ENCODE results near the gene CCDC85B.

Gene CCDC85B

DNA sequence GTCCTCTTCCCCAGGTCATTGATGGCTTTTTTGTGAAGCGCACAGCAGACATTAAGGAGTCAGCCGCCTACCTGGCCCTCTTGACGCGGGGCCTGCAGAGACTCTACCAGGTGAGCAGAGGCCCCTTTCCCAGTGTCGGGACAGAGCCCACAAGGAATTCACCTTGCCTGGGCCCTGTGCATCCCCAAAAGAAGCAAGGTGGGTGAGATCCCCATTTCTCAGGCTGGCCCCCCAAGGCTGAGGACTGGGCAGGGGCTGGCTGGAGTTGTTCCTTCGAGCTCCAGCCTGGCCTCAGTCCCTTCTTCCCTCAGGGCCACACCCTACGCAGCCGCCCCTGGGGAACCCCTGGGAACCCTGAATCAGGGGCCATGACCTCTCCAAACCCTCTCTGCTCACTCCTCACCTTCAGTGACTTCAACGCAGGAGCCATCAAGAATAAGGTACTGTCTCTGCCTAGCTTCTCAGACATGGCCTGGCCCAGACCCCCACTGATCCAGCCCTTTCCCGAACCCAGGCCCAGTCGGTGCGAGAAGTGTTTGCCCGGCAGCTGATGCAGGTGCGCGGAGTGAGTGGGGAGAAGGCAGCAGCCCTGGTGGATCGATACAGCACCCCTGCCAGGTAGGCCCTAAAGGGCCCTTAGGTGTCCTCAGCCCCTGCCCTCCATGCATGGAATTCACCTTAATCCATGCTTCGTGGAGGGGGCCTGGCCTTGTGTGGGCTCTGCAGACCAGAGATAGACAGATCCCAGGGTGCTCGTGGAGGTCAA, 25.6 kb upstream of the CCDC85B start:
- Histone ChIP-seq H3K36me3 (ENCODE audit: control insufficient read depth in 1 of 2, insufficient read depth in 2 of 2, low read length in 2 of 2) (peaks cover 70 to 77% of the 10 kb centered on the region in 2 experiments), H3K9me3 (ENCODE audit: insufficient read depth, low read depth, low read length) (no peaks in the 10 kb centered on the region), H3K14ac (ENCODE audit: low read length) (no peak overlapping the region), H3K27me3 (ENCODE audit: insufficient read depth, low read length) (no peaks in the 10 kb centered on the region), H2BK5ac (ENCODE audit: low read depth, low read length, poor library complexity) (no peak overlapping the region), H3K4ac (ENCODE audit: low read depth, low read length) (no peak overlapping the region), H3K79me2 (ENCODE audit: control insufficient read depth, insufficient read depth, low read length, poor library complexity) (peaks cover 11% of the 10 kb centered on the region), H2BK120ac (ENCODE audit: insufficient read depth, low read length, poor library complexity) (no peak overlapping the region), H3K4me3 (ENCODE audit: low read depth, low read length) (no peak overlapping the region), H3K27ac (ENCODE audit: low read depth, low read length) (no peak overlapping the region), H2BK12ac (ENCODE audit: low read length) (no peak overlapping the region), H3K9ac (ENCODE audit: low read length) (no peak overlapping the region), H4K8ac (ENCODE audit: low read depth, low read length) (no peak overlapping the region), H4K91ac (ENCODE audit: low read depth, low read length) (no peak overlapping the region), H3K4me2 (ENCODE audit: low read length) (no peak overlapping the region), H3K23ac (ENCODE audit: low read length) (no peak overlapping the region), H3K79me1 (ENCODE audit: low read length) (peaks cover 10% of the 10 kb centered on the region), H4K12ac (ENCODE audit: low read depth, low read length) (no peak overlapping the region), H3K18ac (ENCODE audit: low read length) (no peak overlapping the region), H3K4me1 (ENCODE audit: control insufficient read depth in 1 of 2, insufficient read depth in 2 of 2, low read length in 2 of 2) (peaks cover 9 to 10% of the 10 kb centered on the region in 2 experiments), H2AFZ (ENCODE audit: insufficient read depth, low read length, poor library complexity) (no peak overlapping the region), H2AK5ac (ENCODE audit: low read length) (no peak overlapping the region)
- WGBS (ENCODE audit: extremely low coverage, insufficient coverage, insufficient read length), result no CpG with 5 or more reads among the region's 18 CpGs
- no peak for DNase-seq

DNA sequence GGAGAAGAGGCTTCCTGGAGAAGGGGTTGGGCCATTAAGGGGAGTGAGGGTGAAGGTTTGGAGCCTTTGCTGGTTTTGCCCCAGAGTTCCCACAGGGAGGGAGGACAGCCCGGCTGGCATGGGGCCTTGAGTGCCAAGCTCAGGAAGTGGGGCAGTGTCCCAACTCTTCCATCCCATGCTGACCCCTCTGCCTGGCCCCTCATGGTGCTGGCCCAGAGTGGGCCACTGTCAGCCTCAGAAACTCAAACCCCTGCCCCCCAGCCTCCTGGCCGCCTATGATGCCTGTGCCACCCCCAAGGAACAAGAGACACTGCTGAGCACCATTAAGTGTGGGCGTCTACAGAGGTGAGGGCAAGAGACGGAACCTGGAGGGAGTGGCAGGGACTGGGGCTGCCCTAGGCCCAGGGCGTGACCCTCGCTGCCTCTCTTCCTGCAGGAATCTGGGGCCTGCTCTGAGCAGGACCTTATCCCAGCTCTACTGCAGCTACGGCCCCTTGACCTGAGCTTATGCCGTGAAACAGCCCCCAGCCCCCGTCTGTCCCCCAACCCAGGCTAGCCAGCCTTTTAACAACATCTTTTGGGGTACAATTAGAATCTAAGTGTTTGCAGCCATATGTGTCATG, 24.8 kb upstream of the CCDC85B start:
- Histone ChIP-seq H3K79me1 (ENCODE audit: low read length) (peaks cover 4% of the 10 kb centered on the region), H3K4ac (ENCODE audit: low read depth, low read length) (no peak overlapping the region), H3K18ac (ENCODE audit: low read length) (no peak overlapping the region), H3K14ac (ENCODE audit: low read length) (no peak overlapping the region), H3K4me2 (ENCODE audit: low read length) (no peak overlapping the region), H2AK5ac (ENCODE audit: low read length) (no peak overlapping the region), H3K4me1 (ENCODE audit: control insufficient read depth in 1 of 2, insufficient read depth in 2 of 2, low read length in 2 of 2) (peaks cover 7 to 9% of the 10 kb centered on the region in 2 experiments), H2BK120ac (ENCODE audit: insufficient read depth, low read length, poor library complexity) (no peak overlapping the region), H3K9me3 (ENCODE audit: insufficient read depth, low read depth, low read length) (no peaks in the 10 kb centered on the region), H3K23ac (ENCODE audit: low read length) (no peak overlapping the region), H3K36me3 (ENCODE audit: control insufficient read depth in 1 of 2, insufficient read depth in 2 of 2, low read length in 2 of 2) (peaks cover 71 to 84% of the 10 kb centered on the region in 2 experiments), H4K8ac (ENCODE audit: low read depth, low read length) (no peak overlapping the region), H4K91ac (ENCODE audit: low read depth, low read length) (no peak overlapping the region), H3K79me2 (ENCODE audit: control insufficient read depth, insufficient read depth, low read length, poor library complexity) (peaks cover 6% of the 10 kb centered on the region), H4K12ac (ENCODE audit: low read depth, low read length) (no peak overlapping the region), H2AFZ (ENCODE audit: insufficient read depth, low read length, poor library complexity) (no peak overlapping the region), H3K9ac (ENCODE audit: low read length) (no peak overlapping the region), H3K27me3 (ENCODE audit: insufficient read depth, low read length) (no peaks in the 10 kb centered on the region), H3K4me3 (ENCODE audit: low read depth, low read length) (no peak overlapping the region), H2BK12ac (ENCODE audit: low read length) (no peak overlapping the region), H2BK5ac (ENCODE audit: low read depth, low read length, poor library complexity) (no peak overlapping the region), H3K27ac (ENCODE audit: low read depth, low read length) (no peak overlapping the region)
- no CpG with 5 or more reads among the region's 9 CpGs for WGBS (ENCODE audit: extremely low coverage, insufficient coverage, insufficient read length)
- no peak for DNase-seq

DNA sequence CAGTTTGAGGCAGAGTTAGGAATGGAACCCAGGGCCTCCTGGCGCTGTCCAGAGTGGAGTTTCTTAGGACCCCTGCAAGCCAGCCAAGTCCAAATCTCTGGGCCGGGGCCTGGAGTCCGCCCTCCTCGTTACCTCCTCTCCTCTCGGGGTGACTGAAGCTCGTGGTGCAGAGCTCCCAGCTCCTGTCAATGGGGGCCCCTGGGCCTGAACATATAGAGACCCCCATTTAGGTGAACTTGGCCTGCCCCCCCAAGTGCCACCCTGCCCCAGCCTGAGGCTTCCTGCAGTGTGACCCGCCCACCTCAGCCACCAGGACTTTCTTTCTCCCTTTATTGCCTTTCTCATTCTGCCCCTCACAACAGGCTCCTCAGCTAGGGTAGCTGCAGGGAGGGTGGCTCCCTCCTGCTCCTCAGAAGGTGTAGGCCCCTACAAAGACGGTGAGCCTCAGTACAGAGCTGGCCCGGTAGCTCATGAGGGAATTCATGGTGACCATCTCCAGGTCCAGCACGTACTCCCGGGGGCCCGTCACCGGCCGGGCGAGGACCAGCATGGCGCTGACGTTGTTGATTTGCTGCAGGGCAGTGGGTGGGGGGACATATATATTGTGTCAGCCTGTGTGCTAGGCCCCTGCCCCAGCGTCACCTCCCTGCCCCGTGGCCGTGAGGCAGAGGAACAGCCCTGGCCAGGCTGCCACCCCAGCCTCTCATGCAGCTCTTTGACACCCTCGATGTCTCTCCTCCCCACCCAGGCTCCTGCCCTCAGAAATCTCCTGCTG, 23.8 kb upstream of the CCDC85B start:
- no peak overlapping the region for H3K9ac ChIP-seq (ENCODE audit: low read length)
- no peaks in the 10 kb centered on the region for H3K79me1 ChIP-seq (ENCODE audit: low read length)
- H3K14ac ChIP-seq (ENCODE audit: low read length), result no peak overlapping the region
- no peak overlapping the region for H3K18ac ChIP-seq (ENCODE audit: low read length)
- no peaks in the 10 kb centered on the region for H3K27me3 ChIP-seq (ENCODE audit: insufficient read depth, low read length)
- no peak overlapping the region for H4K12ac ChIP-seq (ENCODE audit: low read depth, low read length)
- H3K79me2 ChIP-seq (ENCODE audit: control insufficient read depth, insufficient read depth, low read length, poor library complexity), result no peaks in the 10 kb centered on the region
- no peak overlapping the region for H2BK12ac ChIP-seq (ENCODE audit: low read length)
- no peak overlapping the region for H2AFZ ChIP-seq (ENCODE audit: insufficient read depth, low read length, poor library complexity)
- no peaks in the 10 kb centered on the region for H3K9me3 ChIP-seq (ENCODE audit: insufficient read depth, low read depth, low read length)
- no peak overlapping the region for H3K4ac ChIP-seq (ENCODE audit: low read depth, low read length)
- peaks cover 76 to 88% of the 10 kb centered on the region in 2 experiments for H3K36me3 ChIP-seq (ENCODE audit: control insufficient read depth in 1 of 2, insufficient read depth in 2 of 2, low read length in 2 of 2)
- DNase-seq, result no peak
- no peak overlapping the region for H3K4me2 ChIP-seq (ENCODE audit: low read length)
- H3K4me3 ChIP-seq (ENCODE audit: low read depth, low read length), result no peak overlapping the region
- no peak overlapping the region for H2BK120ac ChIP-seq (ENCODE audit: insufficient read depth, low read length, poor library complexity)
- no peak overlapping the region for H3K27ac ChIP-seq (ENCODE audit: low read depth, low read length)
- no peak overlapping the region for H2AK5ac ChIP-seq (ENCODE audit: low read length)
- H3K23ac ChIP-seq (ENCODE audit: low read length), result no peak overlapping the region
- H2BK5ac ChIP-seq (ENCODE audit: low read depth, low read length, poor library complexity), result no peak overlapping the region
- no peak overlapping the region for H4K8ac ChIP-seq (ENCODE audit: low read depth, low read length)
- WGBS (ENCODE audit: extremely low coverage, insufficient coverage, insufficient read length), result no CpG with 5 or more reads among the region's 21 CpGs
- H3K4me1 ChIP-seq (ENCODE audit: control insufficient read depth in 1 of 2, insufficient read depth in 2 of 2, low read length in 2 of 2), result peaks cover 9 to 12% of the 10 kb centered on the region in 2 experiments
- H4K91ac ChIP-seq (ENCODE audit: low read depth, low read length), result no peak overlapping the region

DNA sequence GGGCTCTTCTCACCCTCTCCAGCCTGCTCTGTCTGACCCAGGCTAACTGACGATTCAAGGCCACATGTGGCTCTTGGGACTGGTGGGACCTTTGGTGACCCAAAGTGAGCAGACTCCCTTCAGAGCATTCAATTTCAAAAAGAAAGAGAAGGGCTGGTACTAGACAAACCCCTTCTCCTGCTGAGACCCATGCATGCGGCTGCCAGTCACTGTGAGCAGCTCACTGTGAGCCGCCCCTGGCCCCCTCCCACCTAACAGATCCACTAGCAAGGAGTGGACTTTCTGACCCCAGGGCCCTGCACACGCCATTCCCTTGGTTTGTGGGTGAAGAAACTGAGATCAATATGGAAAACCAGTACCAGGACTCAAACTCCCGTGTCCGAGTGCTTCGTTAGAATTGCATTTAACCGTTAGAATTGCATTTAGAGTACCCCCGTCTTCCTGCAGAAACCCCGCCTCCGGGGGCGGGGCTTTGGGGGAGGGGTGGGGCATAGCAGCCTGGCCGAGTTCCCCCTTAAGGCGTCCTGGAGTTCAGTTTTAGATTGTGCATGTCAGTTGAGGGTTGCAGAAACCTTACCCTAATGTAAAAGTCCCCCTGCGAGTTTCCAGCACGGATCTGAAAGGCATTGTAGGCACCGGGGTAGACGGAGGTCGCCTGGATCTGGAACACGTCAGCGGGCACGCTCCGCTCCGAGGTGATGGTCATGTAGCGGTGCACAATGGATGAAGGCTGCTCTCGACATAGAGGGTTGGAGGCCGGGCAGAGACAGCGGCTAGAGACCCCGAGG, 23.0 kb upstream of the CCDC85B start:
- peaks cover 6% of the 10 kb centered on the region for H3K79me1 ChIP-seq (ENCODE audit: low read length)
- no peak overlapping the region for H4K8ac ChIP-seq (ENCODE audit: low read depth, low read length)

More for the DNA sequence above, 23.0 kb upstream of the CCDC85B start:
- no CpG with 5 or more reads among the region's 29 CpGs for WGBS (ENCODE audit: extremely low coverage, insufficient coverage, insufficient read length)
- peaks cover 68 to 80% of the 10 kb centered on the region in 2 experiments for H3K36me3 ChIP-seq (ENCODE audit: control insufficient read depth in 1 of 2, insufficient read depth in 2 of 2, low read length in 2 of 2)
- H3K9me3 ChIP-seq (ENCODE audit: insufficient read depth, low read depth, low read length), result no peaks in the 10 kb centered on the region
- no peak overlapping the region for H3K18ac ChIP-seq (ENCODE audit: low read length)
- H3K23ac ChIP-seq (ENCODE audit: low read length), result no peak overlapping the region
- no peak overlapping the region for H2BK12ac ChIP-seq (ENCODE audit: low read length)
- H3K27me3 ChIP-seq (ENCODE audit: insufficient read depth, low read length), result no peaks in the 10 kb centered on the region
- H3K79me2 ChIP-seq (ENCODE audit: control insufficient read depth, insufficient read depth, low read length, poor library complexity), result peaks cover 3% of the 10 kb centered on the region
- DNase-seq, result no peak
- H3K4me1 ChIP-seq (ENCODE audit: control insufficient read depth in 1 of 2, insufficient read depth in 2 of 2, low read length in 2 of 2), result peaks cover 8 to 14% of the 10 kb centered on the region in 2 experiments
- H3K27ac ChIP-seq (ENCODE audit: low read depth, low read length), result no peak overlapping the region
- H4K12ac ChIP-seq (ENCODE audit: low read depth, low read length), result no peak overlapping the region
- no peak overlapping the region for H2BK120ac ChIP-seq (ENCODE audit: insufficient read depth, low read length, poor library complexity)
- H3K4me3 ChIP-seq (ENCODE audit: low read depth, low read length), result no peak overlapping the region
- H2AK5ac ChIP-seq (ENCODE audit: low read length), result no peak overlapping the region
- H3K4ac ChIP-seq (ENCODE audit: low read depth, low read length), result no peak overlapping the region
- no peak overlapping the region for H3K14ac ChIP-seq (ENCODE audit: low read length)
- no peak overlapping the region for H3K9ac ChIP-seq (ENCODE audit: low read length)
- H3K4me2 ChIP-seq (ENCODE audit: low read length), result no peak overlapping the region
- H4K91ac ChIP-seq (ENCODE audit: low read depth, low read length), result no peak overlapping the region
- no peak overlapping the region for H2BK5ac ChIP-seq (ENCODE audit: low read depth, low read length, poor library complexity)
- H2AFZ ChIP-seq (ENCODE audit: insufficient read depth, low read length, poor library complexity), result no peak overlapping the region

Measured in trophoblast cell (in vitro differentiated cells and primary cell).